HCT116 (cell line): Measurements from ENCODE around the gene LCN6. TPM values are rescaled to one million over a fixed set of nuclear protein-coding genes. Genes with fewer than 3 reads are reported as not detected.
A peak's percentile ranks its signal among the peaks of the same experiment; 100 is the strongest.

ENCODE experiments used
- ATAC-seq: fragments of 200-7000 bp; cut with Tn5 transposase; 2 replicates; pipeline ENCODE4 v1.9.1; 2020; ENCODE audit warnings: mild to moderate bottlenecking, moderate library complexity
- BruUV-seq: library from RNA; stranded (reverse); fragments of 400-500 nt; replicated peaks from 2 replicates; lab custom pipeline; 2021; lab: Mats Ljungman, UMichigan
- CTCF ChIA-PET: fragments of 300-600 bp; sonication (Branson Sonifier 250); formaldehyde crosslinking; loops from one replicate; lab custom pipeline; 2021; ENCODE audit warnings: antibody characterized with exemption; lab: Charles Lee
- POLR2A ChIA-PET: fragments of 300-600, 350-600 bp; sonication (Branson Sonifier 250); formaldehyde crosslinking; loops from one replicate; lab custom pipeline; 2021; ENCODE audit warnings: antibody characterized with exemption; lab: Charles Lee
- RAD21 ChIA-PET, 2 experiments: fragments of 300-600 bp; sonication (Branson Sonifier 250); formaldehyde crosslinking; loops; one replicate each; lab custom pipeline; 2023; ENCODE audit warnings: low total read pairs in 2 of 2; ENCODE audit not compliant: uncharacterized antibody in 2 of 2, unreplicated experiment in 2 of 2, low non-redundant PET in 1 of 2; lab: Charles Lee
- DNase-seq: peaks from one replicate; pipeline ENCODE4 v3.0.0-alpha.2; 2010; ENCODE audit warnings: low read depth, low spot score
- H2AFZ ChIP-seq: fragments of 200-600 bp; shearing (Covaris generic), sonication (generic); 2 replicates; pipeline ENCODE4 v1.6.1; 2017; ENCODE audit warnings: low read depth, mixed run types, mixed read lengths, antibody characterized with exemption, low read length; ENCODE audit not compliant: poor library complexity, severe bottlenecking
- H3K27ac ChIP-seq: 2 replicates; pipeline ENCODE4 v1.5.1; 2012; ENCODE audit warnings: low read depth, low read length
- H3K27me3 ChIP-seq: fragments of 200-600 bp; sonication (generic); 2 replicates; pipeline ENCODE4 v1.6.1; 2016; ENCODE audit warnings: mixed run types, low read length, mixed read lengths; ENCODE audit not compliant: insufficient read depth
- H3K36me3 ChIP-seq, 2 experiments: fragments of 200-500 bp in 1 of 2; fragments of 200-600 bp in 1 of 2; sonication (Bioruptor generic) in 1 of 2; sonication (generic) in 1 of 2; 2 replicates each; pipeline versions ENCODE4 v1.5.1 to v1.6.1; 2014 to 2016; ENCODE audit warnings: low read length in 2 of 2, inconsistent platforms in 1 of 2, mixed read lengths in 1 of 2, mixed run types in 1 of 2; ENCODE audit not compliant: insufficient read depth in 2 of 2, control insufficient read depth in 1 of 2
- H3K4me1 ChIP-seq, 2 experiments: fragments of 200-600 bp in 1 of 2; sonication (generic) in 1 of 2; 2 replicates each; pipeline versions ENCODE4 v1.5.1 to v1.6.1; 2012 to 2017; ENCODE audit warnings: low read length in 2 of 2, inconsistent platforms in 1 of 2, mild to moderate bottlenecking in 1 of 2, mixed read lengths in 1 of 2, mixed run types in 1 of 2, moderate library complexity in 1 of 2; ENCODE audit not compliant: insufficient read depth in 2 of 2, control insufficient read depth in 1 of 2
- H3K4me2 ChIP-seq: fragments of 200-600 bp; sonication (generic); 2 replicates; pipeline ENCODE4 v1.6.1; 2017; ENCODE audit warnings: mixed run types, low read length, mixed read lengths
- H3K4me3 ChIP-seq, 2 experiments: fragments of 200-600 bp in 1 of 2; sonication (generic) in 1 of 2; replicated peaks in 1 of 2; 2 replicates each; pipeline ENCODE4 v1.5.1; 2011 to 2016; ENCODE audit warnings: low read length in 2 of 2, control low read depth in 1 of 2, low read depth in 1 of 2, mild to moderate bottlenecking in 1 of 2, mixed read lengths in 1 of 2, mixed run types in 1 of 2
- H3K79me2 ChIP-seq: fragments of 200-600 bp; sonication (generic); 2 replicates; pipeline ENCODE4 v1.6.1; 2017; ENCODE audit warnings: mild to moderate bottlenecking, mixed run types, low read length, moderate library complexity, mixed read lengths; ENCODE audit not compliant: insufficient read depth
- H3K9ac ChIP-seq: fragments of 200-600 bp; sonication (generic); 2 replicates; pipeline ENCODE4 v1.6.1; 2016; ENCODE audit warnings: low read length, mixed read lengths
- H3K9me2 ChIP-seq: fragments of 200-600 bp; sonication (generic), shearing (Covaris generic); 2 replicates; pipeline ENCODE4 v1.6.1; 2017; ENCODE audit warnings: mixed run types, mild to moderate bottlenecking, moderate library complexity; ENCODE audit not compliant: insufficient read depth
- H3K9me3 ChIP-seq, 2 experiments: fragments of 200-500 bp in 1 of 2; fragments of 200-600 bp in 1 of 2; sonication (Bioruptor generic) in 1 of 2; sonication (generic) in 1 of 2; 2 replicates each; pipeline ENCODE4 v1.6.1; 2014 to 2017; ENCODE audit warnings: low read length in 2 of 2, mixed read lengths in 2 of 2, inconsistent platforms in 1 of 2, low read depth in 1 of 2, mild to moderate bottlenecking in 1 of 2, mixed run types in 1 of 2, moderate library complexity in 1 of 2; ENCODE audit not compliant: control insufficient read depth in 1 of 2, insufficient read depth in 1 of 2
- H4K20me1 ChIP-seq: fragments of 200-600 bp; sonication (generic), shearing (Covaris generic); 2 replicates; pipeline ENCODE4 v1.6.1; 2017; ENCODE audit warnings: mixed run types, mild to moderate bottlenecking, moderate library complexity; ENCODE audit not compliant: insufficient read depth
- CBX3 ChIP-seq: IDR thresholded peaks from 2 replicates; pipeline ENCODE4 v1.6.1; 2012; ENCODE audit warnings: low read depth
- EGR1 ChIP-seq: IDR thresholded peaks from 2 replicates; pipeline ENCODE4 v1.6.1; 2012; ENCODE audit warnings: low read depth
- ELF1 ChIP-seq: IDR thresholded peaks from 2 replicates; pipeline ENCODE4 v1.6.1; 2012; ENCODE audit warnings: low read depth, borderline replicate concordance
- EZH2phosphoT487 ChIP-seq: fragments of 200-600 bp; IDR thresholded peaks from 2 replicates; pipeline ENCODE4 v1.6.1; 2018; ENCODE audit warnings: antibody characterized with exemption, borderline replicate concordance
- FOSL1 ChIP-seq: IDR thresholded peaks from 2 replicates; pipeline ENCODE4 v1.6.1; 2012; ENCODE audit warnings: low read depth
- POLR2AphosphoS5 ChIP-seq: IDR thresholded peaks from 2 replicates; pipeline ENCODE4 v1.6.1; 2011; ENCODE audit warnings: mild to moderate bottlenecking, low read depth, low read length, moderate library complexity
- SIN3A ChIP-seq: IDR thresholded peaks from 2 replicates; pipeline ENCODE4 v1.6.1; 2012; ENCODE audit warnings: low read depth
- SP1 ChIP-seq: IDR thresholded peaks from 2 replicates; pipeline ENCODE4 v1.6.1; 2012; ENCODE audit warnings: low read depth
- YY1 ChIP-seq: IDR thresholded peaks from 2 replicates; pipeline ENCODE4 v1.6.1; 2011; ENCODE audit warnings: low read length, low read depth, moderate library complexity, mild to moderate bottlenecking; ENCODE audit not compliant: insufficient replicate concordance; ENCODE audit errors: extremely low read depth
- ZFX ChIP-seq: fragments of 450-650 bp; IDR thresholded peaks from 2 replicates; pipeline ENCODE4 v1.6.1; 2017
- intact Hi-C: fragments of 100-400 bp; cut with micrococcal nuclease; formaldehyde crosslinking; loops from 2 replicates; pipeline ENCODE4 v1.10.0; 2022
- total RNA-seq: library from RNA; stranded (reverse); gene quantifications from one replicate; pipeline ENCODE4 v1.2.1, GENCODE V29; 2021; ENCODE audit not compliant: unreplicated experiment
- TF ChIP-seq, protein P1 (sequence below), 3 experiments: fragments of 200-600 bp in 1 of 3; sonication (generic) in 1 of 3; IDR thresholded peaks in 2 of 3; conservative IDR thresholded peaks in 1 of 3; 2 replicates each; pipeline ENCODE4 v1.5.1; 2012 to 2017; ENCODE audit warnings: low read depth in 2 of 3, low read length in 2 of 3, antibody characterized with exemption in 1 of 3, borderline replicate concordance in 1 of 3, control low read depth in 1 of 3, mild to moderate bottlenecking in 1 of 3, mixed read lengths in 1 of 3, mixed run types in 1 of 3, moderate library complexity in 1 of 3; ENCODE audit not compliant: insufficient read depth in 1 of 3

Gene LCN6
- total RNA-seq, 1 experiment from 2014 or later: not detected

DNA sequence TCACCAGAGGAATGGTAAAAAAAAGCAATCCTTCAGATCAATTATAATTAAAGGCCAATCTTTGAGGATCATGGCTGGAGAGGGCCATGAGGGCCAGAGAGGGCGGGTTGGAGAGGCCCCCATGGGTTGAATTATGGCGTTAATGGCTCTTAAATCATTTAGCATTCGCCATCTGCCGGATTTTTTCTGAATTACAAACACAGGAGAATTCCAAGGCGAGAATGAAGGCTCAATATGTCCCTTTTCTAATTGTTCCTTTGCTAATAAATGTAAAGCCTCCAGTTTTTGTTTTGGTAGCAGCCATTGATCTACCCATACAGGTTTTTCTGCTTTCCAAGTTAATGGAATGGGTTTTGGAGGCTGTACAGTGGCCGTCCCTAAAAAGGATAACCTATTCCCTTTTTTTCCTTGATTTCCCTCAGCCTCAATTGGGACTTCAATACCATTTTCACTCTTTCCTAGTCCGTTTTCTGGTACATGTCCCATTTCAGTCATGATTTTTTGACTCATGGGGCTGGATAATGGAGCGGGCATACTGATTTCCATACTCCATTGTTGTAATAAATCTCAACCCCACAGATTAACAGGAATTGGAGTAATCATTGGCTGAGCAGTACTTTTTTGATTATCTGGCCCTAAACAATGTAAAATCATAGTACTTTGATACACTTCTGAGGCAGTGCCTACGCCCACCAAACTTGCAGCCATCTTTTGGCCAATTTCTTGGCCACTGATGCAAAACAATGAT, 36.1 kb upstream of the LCN6 start:
- RAD21 ChIA-PET: no interaction called here

DNA sequence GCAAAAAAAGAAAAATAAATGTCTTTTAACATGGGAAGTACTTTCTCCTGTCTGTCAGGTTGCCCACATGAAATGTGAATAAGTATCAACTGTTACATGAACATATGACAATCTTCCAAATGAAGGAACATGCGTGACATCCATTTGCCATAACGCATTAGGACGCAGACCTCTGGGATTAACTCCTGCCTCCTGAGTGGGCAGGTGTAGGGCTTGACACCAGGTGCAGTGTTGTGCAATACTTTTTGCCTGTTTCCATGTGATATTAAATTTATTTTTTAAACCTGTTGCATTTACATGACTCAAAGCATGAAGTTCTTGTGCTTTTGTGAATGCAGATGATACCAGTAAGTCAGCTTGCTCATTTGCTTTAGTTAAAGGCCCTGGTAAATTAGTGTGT, 34.1 kb upstream of the LCN6 start:
- no peaks in the 10 kb centered on the region for H3K36me3 ChIP-seq
- no peak for ATAC-seq
- TF ChIP-seq EGR1 (no peak), FOSL1 (no peak), YY1 (no peak), ZFX (no peak), SP1 (no peak), EZH2phosphoT487 (no peak), POLR2AphosphoS5 (no peak), CBX3 (no peak), SIN3A (no peak), ELF1 (no peak)
- TF ChIP-seq, all 23 proteins: peak for 0
- Histone ChIP-seq H3K4me1 (peaks cover 2 to 10% of the 10 kb centered on the region in 2 experiments; a peak in 2 of 4 replicates), H3K27ac (no peak overlapping the region), H4K20me1 (no peaks in the 10 kb centered on the region), H3K9ac (no peak overlapping the region), H3K27me3 (no peaks in the 10 kb centered on the region), H3K9me2 (no peaks in the 10 kb centered on the region), H2AFZ (no peak overlapping the region), H3K4me3 (no peak overlapping the region), H3K9me3 (no peaks in the 10 kb centered on the region), H3K4me2 (no peak overlapping the region), H3K79me2 (no peaks in the 10 kb centered on the region)
- ChIA-PET POLR2A (no interaction called here), RAD21 (no interaction called here), CTCF (no interaction called here)
- no peak for DNase-seq
- BruUV-seq: no TSS peak
- intact Hi-C loops: loop anchor here (10.0 kb wide), 1 partner anchor 442 kb away; the partner anchor contains the start of genes CYSRT1, RNF208 and RNF224

More for the DNA sequence above, 36.1 kb upstream of the LCN6 start:
- intact Hi-C loops: loop anchor here (1.0 to 10.0 kb wide), 2 partner anchors 26 to 440 kb away; partner anchors contain the start of genes CYSRT1, LCN8, RNF208 and RNF224
- no peak overlapping the region for H3K9ac ChIP-seq
- ChIA-PET POLR2A (no interaction called here), CTCF (interaction anchor here (0.8 to 1.0 kb wide), 2 partner anchors 26 to 251 kb away, joined by 3 read pairs; partner anchors contain the start of gene LCN8)
- H2AFZ ChIP-seq: peak overlapping the region; percentile 94
- H3K4me1 ChIP-seq: peaks cover 4 to 18% of the 10 kb centered on the region in 2 experiments; a peak in 3 of 4 replicates
- no peak overlapping the region for H3K27ac ChIP-seq
- no peak overlapping the region for H3K4me2 ChIP-seq
- no peaks in the 10 kb centered on the region for H3K79me2 ChIP-seq
- TF ChIP-seq YY1: no peak
- TF ChIP-seq, protein P1, sequence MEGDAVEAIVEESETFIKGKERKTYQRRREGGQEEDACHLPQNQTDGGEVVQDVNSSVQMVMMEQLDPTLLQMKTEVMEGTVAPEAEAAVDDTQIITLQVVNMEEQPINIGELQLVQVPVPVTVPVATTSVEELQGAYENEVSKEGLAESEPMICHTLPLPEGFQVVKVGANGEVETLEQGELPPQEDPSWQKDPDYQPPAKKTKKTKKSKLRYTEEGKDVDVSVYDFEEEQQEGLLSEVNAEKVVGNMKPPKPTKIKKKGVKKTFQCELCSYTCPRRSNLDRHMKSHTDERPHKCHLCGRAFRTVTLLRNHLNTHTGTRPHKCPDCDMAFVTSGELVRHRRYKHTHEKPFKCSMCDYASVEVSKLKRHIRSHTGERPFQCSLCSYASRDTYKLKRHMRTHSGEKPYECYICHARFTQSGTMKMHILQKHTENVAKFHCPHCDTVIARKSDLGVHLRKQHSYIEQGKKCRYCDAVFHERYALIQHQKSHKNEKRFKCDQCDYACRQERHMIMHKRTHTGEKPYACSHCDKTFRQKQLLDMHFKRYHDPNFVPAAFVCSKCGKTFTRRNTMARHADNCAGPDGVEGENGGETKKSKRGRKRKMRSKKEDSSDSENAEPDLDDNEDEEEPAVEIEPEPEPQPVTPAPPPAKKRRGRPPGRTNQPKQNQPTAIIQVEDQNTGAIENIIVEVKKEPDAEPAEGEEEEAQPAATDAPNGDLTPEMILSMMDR (IDR thresholded peaks at IDR 0.05 in 2 of 3, conservative IDR thresholded peaks at IDR 0.05 in 1 of 3; ENCODE audit: borderline replicate concordance in 1 of 3, insufficient read depth in 1 of 3, low read depth in 2 of 3, low read length in 2 of 3): peak in 2 of 3 experiments; percentile 26 to 51; a peak in 3 of 6 replicates
- H3K36me3 ChIP-seq: no peaks in the 10 kb centered on the region
- no peaks in the 10 kb centered on the region for H3K9me3 ChIP-seq
- peak; percentile 52 for DNase-seq
- H4K20me1 ChIP-seq: no peaks in the 10 kb centered on the region
- no peak overlapping the region for H3K4me3 ChIP-seq
- H3K27me3 ChIP-seq: no peaks in the 10 kb centered on the region
- BruUV-seq: no TSS peak
- peak; percentile 68 for ATAC-seq
- H3K9me2 ChIP-seq: no peaks in the 10 kb centered on the region
